K562 (cell line): ENCODE data around the gene RADX. TPM values are rescaled to one million over a fixed set of nuclear protein-coding genes. Genes with fewer than 3 reads are reported as not detected.

Experiments used
- ATAC-seq: fragments of 200-7000 bp; cut with Tn5 transposase; 3 replicates; pipeline ENCODE4 v1.9.1; 2020; ENCODE audit warnings: moderate library complexity
- BruUV-seq: library from RNA; stranded (reverse); fragments of 400-500 nt; replicated peaks from 2 replicates; lab custom pipeline; 2021; lab: Mats Ljungman, UMichigan
- CTCF ChIA-PET: fragments of 300-600 bp; formaldehyde crosslinking; extraction: SDS; loops from one replicate; lab custom pipeline; 2021; ENCODE audit warnings: low intra/inter-chr PET ratio; lab: Yijun Ruan, JAX
- POLR2A ChIA-PET: fragments of 300-600, 350-650 bp; sonication (Branson Sonifier 250); formaldehyde crosslinking; extraction: SDS; loops from one replicate; lab custom pipeline; 2021; ENCODE audit warnings: antibody characterized with exemption, inconsistent platforms; lab: Yijun Ruan, JAX
- DNase-seq, 4 experiments: peaks; one replicate each; pipeline versions ENCODE4 v3.0.0 to v3.0.0-alpha.2; 2011 to 2018; ENCODE audit warnings: low spot score in 3 of 4, mixed read lengths in 3 of 4; ENCODE audit errors: extremely low read depth in 1 of 4
- FAIRE-seq: peaks from 2 replicates; lab custom pipeline; 2011; peaks lifted over from hg19 to GRCh38; lab: Jason Lieb, UNC
- H2AFZ ChIP-seq: 2 replicates; pipeline ENCODE4 v1.6.0; 2011; ENCODE audit warnings: low read depth, low read length, control low read depth, inconsistent platforms
- H3K27ac ChIP-seq: fragments of 200-600 bp; 3 replicates; pipeline ENCODE4 v1.8.0; 2011; ENCODE audit warnings: low read depth, mild to moderate bottlenecking, control low read depth, inconsistent platforms, low read length, moderate library complexity, mixed read lengths; ENCODE audit errors: extremely low read depth
- H3K27me3 ChIP-seq, 2 experiments: fragments of 300-600 bp in 1 of 2; 2 replicates in 1 of 2; 3 replicates in 1 of 2; pipeline versions ENCODE4 v1.6.0 to v1.8.0; 2011; ENCODE audit warnings: inconsistent platforms in 2 of 2, low read length in 2 of 2, mild to moderate bottlenecking in 1 of 2, mixed read lengths in 1 of 2, moderate library complexity in 1 of 2; ENCODE audit not compliant: control insufficient read depth in 2 of 2, insufficient read depth in 2 of 2
- H3K36me3 ChIP-seq: fragments of 300-600 bp; 3 replicates; pipeline ENCODE4 v1.8.0; 2011; ENCODE audit warnings: mild to moderate bottlenecking, low read length, inconsistent platforms; ENCODE audit not compliant: control insufficient read depth, insufficient read depth
- H3K4me1 ChIP-seq, 2 experiments: fragments of 200-600 bp in 1 of 2; replicated peaks in 1 of 2; 2 replicates in 1 of 2; 3 replicates in 1 of 2; pipeline versions ENCODE4 v1.5.1 to v1.8.0; 2011; ENCODE audit warnings: inconsistent platforms in 2 of 2, low read length in 2 of 2, mild to moderate bottlenecking in 1 of 2, mixed read lengths in 1 of 2, moderate library complexity in 1 of 2; ENCODE audit not compliant: control insufficient read depth in 2 of 2, insufficient read depth in 2 of 2
- H3K4me2 ChIP-seq: 2 replicates; pipeline ENCODE4 v1.6.1; 2011; ENCODE audit warnings: low read length, control low read depth, inconsistent platforms, mixed read lengths; ENCODE audit not compliant: insufficient read depth
- H3K4me3 ChIP-seq: fragments of 200-600 bp; sonication (generic), shearing (Covaris generic); 2 replicates; pipeline ENCODE4 v1.5.1; 2016; ENCODE audit warnings: control low read depth, inconsistent platforms
- H3K79me2 ChIP-seq: fragments of 200-600 bp; 3 replicates; pipeline ENCODE4 v1.8.0; 2011; ENCODE audit warnings: low read length, inconsistent platforms; ENCODE audit not compliant: control insufficient read depth, insufficient read depth
- H3K9ac ChIP-seq, 2 experiments: 2 replicates each; pipeline versions ENCODE4 v1.6.0 to v1.6.1; 2011; ENCODE audit warnings: low read depth in 2 of 2, low read length in 2 of 2, control low read depth in 1 of 2, inconsistent platforms in 1 of 2, mild to moderate bottlenecking in 1 of 2, mixed read lengths in 1 of 2; ENCODE audit not compliant: insufficient read depth in 1 of 2
- H3K9me1 ChIP-seq: one replicate; pipeline ENCODE4 v1.6.0; 2011; ENCODE audit warnings: inconsistent platforms, mild to moderate bottlenecking, low read length, moderate library complexity; ENCODE audit not compliant: control insufficient read depth, insufficient read depth
- H3K9me3 ChIP-seq: replicated peaks from 2 replicates; pipeline ENCODE4 v1.5.1; 2011; ENCODE audit warnings: low read depth, low read length, inconsistent platforms; ENCODE audit not compliant: control insufficient read depth, insufficient read depth
- H4K20me1 ChIP-seq: replicated peaks from 2 replicates; pipeline ENCODE4 v1.6.1; 2011; ENCODE audit warnings: low read length, inconsistent platforms, mixed read lengths; ENCODE audit not compliant: control insufficient read depth, insufficient read depth
- CTCF ChIP-seq, 3 experiments: IDR thresholded peaks in 2 of 3; conservative IDR thresholded peaks in 1 of 3; 2 replicates each; pipeline ENCODE4 v1.5.1; 2011 to 2012; ENCODE audit warnings: low read length in 3 of 3, mild to moderate bottlenecking in 3 of 3, control low read depth in 2 of 3, improper control_type of control experiment in 1 of 3, inconsistent platforms in 1 of 3, low read depth in 1 of 3, mixed read lengths in 1 of 3, moderate library complexity in 1 of 3; ENCODE audit not compliant: insufficient read depth in 2 of 3
- KLF1 ChIP-seq: fragments of 450-650 bp; IDR thresholded peaks from 2 replicates; pipeline ENCODE4 v1.6.1; 2016; ENCODE audit warnings: missing genetic modification characterization, missing compliant biosample characterization
- NR2C2 ChIP-seq, 2 experiments: fragments of 200-800 bp in 1 of 2; sonication (Bioruptor generic) in 1 of 2; sonication (generic) in 1 of 2; formaldehyde crosslinking in 1 of 2; IDR thresholded peaks; 2 replicates each; pipeline versions ENCODE4 v1.6.1 to v1.8.0; 2016 to 2022; ENCODE audit warnings: mild to moderate bottlenecking in 1 of 2, missing compliant biosample characterization in 1 of 2, missing genetic modification characterization in 1 of 2, missing genetic modification reagents in 1 of 2
- SMAD4 ChIP-seq: fragments of 250-450 bp; sonication (Bioruptor Pico); conservative IDR thresholded peaks from 2 replicates; pipeline ENCODE4 v1.8.0; 2021; ENCODE audit warnings: inconsistent platforms, mild to moderate bottlenecking, moderate library complexity
- WGBS: fragments of 100-300 bp; shearing (Covaris generic); methylation state at CpG from one replicate; pipeline ENCODE4 v1.1.6; 2016; ENCODE audit warnings: low coverage, mixed read lengths; ENCODE audit not compliant: insufficient coverage; ENCODE audit errors: missing lambda C conversion rate; 5-methylcytosine and 5-hydroxymethylcytosine counted together
- in situ Hi-C: fragments of 300-500 bp; cut with MboI; formaldehyde crosslinking; loops from 4 replicates; pipeline ENCODE4 v1.15.0; 2018; ENCODE audit warnings: inconsistent platforms, mixed read lengths
- intact Hi-C: fragments of 100-400 bp; cut with micrococcal nuclease; formaldehyde crosslinking; loops from 2 replicates; pipeline ENCODE4 v1.14.2; 2022
- polyA plus RNA-seq, 8 experiments: library from polyadenylated mRNA; depleted of rRNA in 4 of 8; stranded (reverse) in 5 of 8; unstranded in 3 of 8; fragments of >200 nt; fragmentation: Nextera tagmentation in 2 of 8; fragmentation: Illumina TruSeq in 1 of 8; extraction: Ambion mirVana in 2 of 8; extraction: Trizol in 1 of 8; gene quantifications; 2 replicates each; pipeline versions ENCODE4 v1.2.1 to v1.2.3, GENCODE V29; 2011 to 2014; ENCODE audit warnings: inconsistent platforms in 1 of 8, missing spikeins in 1 of 8
- total RNA-seq, 7 experiments: library from RNA; depleted of rRNA in 6 of 7; stranded (reverse); fragments of >200 nt in 6 of 7; fragmentation: Illumina TruSeq in 2 of 7; extraction: Trizol in 2 of 7; gene quantifications; 2 replicates each; pipeline versions ENCODE4 v1.2.1 to v1.2.3, GENCODE V29; 2011 to 2021; ENCODE audit warnings: low replicate concordance in 1 of 7

Gene RADX
- total and polyA plus RNA-seq, 9 of the 15 experiments (the other 6 are each of a cell fraction or from before 2014, with no cell fraction given): 0.03 to 0.40 (median 0.12) TPM; not detected in 1

GRCh38 chrX:106619797-106620196 lies 8.0 kb downstream of the RADX start:
- Histone ChIP-seq H3K9ac (no peak overlapping the region), H3K4me2 (no peak overlapping the region), H3K27me3 (no peaks in the 10 kb centered on the region), H3K36me3 (no peaks in the 10 kb centered on the region), H3K27ac (no peak overlapping the region), H2AFZ (no peak overlapping the region), H4K20me1 (no peaks in the 10 kb centered on the region), H3K9me1 (no peaks in the 10 kb centered on the region), H3K4me3 (no peak overlapping the region), H3K79me2 (no peaks in the 10 kb centered on the region), H3K4me1 (no peaks in the 10 kb centered on the region), H3K9me3 (no peaks in the 10 kb centered on the region)
- WGBS: 2% methylated on average over 3 of the region's 3 CpGs
- intact Hi-C loops: no loop called here
- in situ Hi-C loops: no loop called here
- TF ChIP-seq CTCF (IDR thresholded peaks at IDR 0.05 in 2 of 3, conservative IDR thresholded peaks at IDR 0.05 in 1 of 3; ENCODE audit: insufficient read depth in 2 of 3, low read depth in 1 of 3, low read length in 3 of 3) (0 out of 6 replicates have a peak, but pooled peaks of 1 of the 3 experiments have one; percentile 19), SMAD4 (no peak)
- ChIA-PET POLR2A (no interaction called here), CTCF (no interaction called here)
- ATAC-seq (no peak), FAIRE-seq (no peak), DNase-seq (peak in 1 of 4 experiments; percentile 1)
- BruUV-seq: no TSS peak

- intact Hi-C loops (no loop called here), in situ Hi-C loops (no loop called here)
- DNase-seq (no peak), ATAC-seq (no peak), FAIRE-seq (no peak)
- Histone ChIP-seq H3K36me3 (no peaks in the 10 kb centered on the region), H3K9me3 (no peaks in the 10 kb centered on the region), H3K9me1 (no peaks in the 10 kb centered on the region), H3K79me2 (no peaks in the 10 kb centered on the region), H3K4me1 (no peaks in the 10 kb centered on the region), H4K20me1 (no peaks in the 10 kb centered on the region), H3K9ac (no peak overlapping the region), H3K27me3 (no peaks in the 10 kb centered on the region), H2AFZ (no peak overlapping the region), H3K4me2 (no peak overlapping the region), H3K27ac (no peak overlapping the region), H3K4me3 (no peak overlapping the region)
- 13% methylated on average over 2 of the region's 2 CpGs for WGBS
- ChIA-PET CTCF (no interaction called here), POLR2A (no interaction called here)
- no TSS peak for BruUV-seq
- TF ChIP-seq NR2C2 (CRISPR knock-in tag; IDR thresholded peaks at IDR 0.05) (no peak), NR2C2 (tag; IDR thresholded peaks at IDR 0.05) (no peak), KLF1 (tag) (no peak)
Observed at GRCh38 chrX:106621836-106622235, 10.1 kb downstream of the RADX start.
